ENCODE results near the gene KIAA1191.
A peak's percentile ranks its signal among the peaks of the same experiment; 100 is the strongest.

Gene KIAA1191

DNA sequence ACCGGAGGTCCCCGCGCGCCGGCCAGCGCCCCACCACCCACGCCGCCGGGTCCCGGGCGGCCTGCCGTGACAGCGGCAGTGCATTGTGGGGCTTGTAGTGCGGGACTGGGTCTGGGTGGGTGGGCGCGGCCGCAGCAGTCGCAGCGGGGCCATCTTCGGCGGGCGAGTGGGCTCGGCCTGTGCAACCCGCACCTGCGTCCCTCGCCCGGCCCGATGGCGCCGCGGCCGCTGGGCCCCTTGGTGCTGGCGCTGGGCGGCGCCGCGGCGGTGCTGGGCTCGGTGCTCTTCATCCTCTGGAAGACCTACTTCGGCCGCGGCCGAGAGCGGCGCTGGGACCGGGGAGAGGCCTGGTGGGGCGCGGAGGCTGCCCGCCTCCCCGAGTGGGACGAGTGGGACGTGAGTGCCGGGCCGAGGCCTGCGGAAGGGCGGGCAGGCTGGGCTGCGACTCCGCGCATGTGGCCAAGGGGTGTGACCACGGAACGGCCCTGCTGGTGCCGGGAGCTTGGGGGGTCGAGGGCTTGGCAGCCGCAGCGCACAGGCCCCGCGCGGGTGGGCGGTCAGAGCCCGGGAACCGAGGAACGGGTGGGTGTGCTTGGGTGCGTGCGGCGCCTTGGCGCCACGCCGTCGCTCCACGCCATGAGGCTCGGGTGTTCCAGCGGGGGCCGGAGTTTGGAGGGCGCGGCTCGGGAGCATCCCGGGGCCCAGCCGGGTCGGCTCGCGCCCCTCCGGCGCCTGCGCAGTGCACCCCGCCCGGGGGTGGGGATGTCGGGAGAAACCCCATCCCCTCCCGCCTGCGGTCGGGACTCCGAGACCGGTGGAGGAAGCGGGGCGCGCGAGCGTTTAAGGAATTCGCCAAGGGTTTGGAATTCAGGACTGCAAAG is 4.0 kb upstream of the KIAA1191 start, which contains the start of gene ARL10:
Gene ARL10, plus strand, starts transcription at position 137 of the 881 bp plus-strand sequence. Its CDS starts 77 bp downstream, at position 214.
- no peak for DNase-seq (ENCODE audit: low read depth)
- peak within 1 kb of the TSS; percentile 74 for H3K4me3 ChIP-seq (ENCODE audit: low read depth, low read length)
- TF ChIP-seq, protein P1, sequence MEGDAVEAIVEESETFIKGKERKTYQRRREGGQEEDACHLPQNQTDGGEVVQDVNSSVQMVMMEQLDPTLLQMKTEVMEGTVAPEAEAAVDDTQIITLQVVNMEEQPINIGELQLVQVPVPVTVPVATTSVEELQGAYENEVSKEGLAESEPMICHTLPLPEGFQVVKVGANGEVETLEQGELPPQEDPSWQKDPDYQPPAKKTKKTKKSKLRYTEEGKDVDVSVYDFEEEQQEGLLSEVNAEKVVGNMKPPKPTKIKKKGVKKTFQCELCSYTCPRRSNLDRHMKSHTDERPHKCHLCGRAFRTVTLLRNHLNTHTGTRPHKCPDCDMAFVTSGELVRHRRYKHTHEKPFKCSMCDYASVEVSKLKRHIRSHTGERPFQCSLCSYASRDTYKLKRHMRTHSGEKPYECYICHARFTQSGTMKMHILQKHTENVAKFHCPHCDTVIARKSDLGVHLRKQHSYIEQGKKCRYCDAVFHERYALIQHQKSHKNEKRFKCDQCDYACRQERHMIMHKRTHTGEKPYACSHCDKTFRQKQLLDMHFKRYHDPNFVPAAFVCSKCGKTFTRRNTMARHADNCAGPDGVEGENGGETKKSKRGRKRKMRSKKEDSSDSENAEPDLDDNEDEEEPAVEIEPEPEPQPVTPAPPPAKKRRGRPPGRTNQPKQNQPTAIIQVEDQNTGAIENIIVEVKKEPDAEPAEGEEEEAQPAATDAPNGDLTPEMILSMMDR (IDR thresholded peaks at IDR 0.05; ENCODE audit: low read depth, low read length, missing control alignments): no peak

DNA sequence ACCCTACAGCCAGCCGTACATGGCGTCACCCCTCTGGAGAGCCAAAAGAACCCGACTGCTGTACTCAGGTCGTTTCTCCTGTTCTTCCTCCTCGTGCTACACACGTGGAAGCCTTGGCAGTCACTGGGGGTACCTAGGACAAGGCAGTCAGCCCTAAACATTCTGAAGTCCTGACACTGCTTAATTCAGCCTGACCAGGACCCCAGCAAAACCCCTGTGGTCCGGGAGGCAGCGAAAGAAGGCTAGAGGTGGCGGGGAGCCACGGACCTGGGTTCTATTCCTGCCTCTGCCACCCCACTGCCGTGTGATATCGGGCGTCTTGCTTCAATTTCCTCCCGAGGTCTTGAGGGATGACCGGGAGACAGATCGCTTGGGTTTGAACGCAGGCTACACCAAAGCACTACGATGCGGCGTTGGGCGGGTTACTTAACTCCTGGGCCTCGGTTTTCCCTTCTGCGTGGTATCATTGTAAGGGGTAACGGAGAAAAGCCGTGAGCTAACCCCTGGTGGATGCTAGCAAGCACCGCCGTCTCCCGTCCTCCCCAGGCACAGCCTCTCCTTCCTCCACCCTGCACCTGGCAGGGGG is 3.3 kb upstream of the KIAA1191 start:
- TF ChIP-seq, protein P1 (IDR thresholded peaks at IDR 0.05; ENCODE audit: low read depth, low read length, missing control alignments): no peak
- H3K4me3 ChIP-seq (ENCODE audit: low read depth, low read length): peak overlapping the region; percentile 74
- no peak for DNase-seq (ENCODE audit: low read depth)

DNA sequence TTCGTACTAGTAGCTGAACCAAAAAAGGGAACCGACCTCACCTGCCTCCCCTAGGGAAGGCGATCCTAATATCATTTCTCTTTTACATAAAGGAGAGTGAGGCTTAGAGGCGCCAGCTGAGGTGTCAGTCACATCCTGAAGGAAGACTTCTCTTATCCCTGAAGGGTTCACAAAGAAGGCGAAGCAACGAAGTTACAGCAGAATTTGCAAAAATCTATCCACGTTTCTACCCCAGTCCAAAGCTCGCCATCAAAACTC is 598 bp upstream of the KIAA1191 start:
- peak overlapping the region; percentile 92 for H3K4me3 ChIP-seq (ENCODE audit: low read depth, low read length)
- no peak for DNase-seq (ENCODE audit: low read depth)

DNA sequence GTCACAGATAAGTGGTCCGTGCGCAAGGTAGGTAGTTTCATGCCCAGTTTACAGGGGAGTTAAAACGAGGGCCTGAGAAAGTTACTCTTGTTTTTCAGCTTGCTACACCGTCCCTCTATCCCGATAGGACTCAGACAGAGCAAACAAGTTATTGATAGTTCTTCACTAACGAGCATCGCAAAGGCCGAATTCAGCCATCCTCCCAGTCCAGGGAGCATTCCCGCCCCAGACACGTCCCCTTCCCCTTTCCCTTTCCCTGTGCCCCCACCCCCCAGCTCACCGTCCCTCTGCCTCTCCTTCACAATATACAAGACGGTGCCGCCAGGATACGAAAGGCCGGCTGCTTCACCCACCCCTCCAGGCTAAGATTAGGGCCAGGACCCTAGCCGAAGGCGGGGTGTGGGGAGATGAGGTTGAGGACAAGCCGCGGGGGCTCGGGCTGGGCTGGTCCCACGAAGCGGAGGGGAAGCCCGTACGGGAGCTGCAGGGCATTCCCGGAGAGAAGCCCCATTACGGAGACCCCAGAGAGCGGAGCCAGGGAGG is 599 bp downstream of the KIAA1191 start:
- H3K4me3 ChIP-seq (ENCODE audit: low read depth, low read length): peak overlapping the region; percentile 92
- DNase-seq (ENCODE audit: low read depth): no peak
- TF ChIP-seq, protein P1 (IDR thresholded peaks at IDR 0.05; ENCODE audit: low read depth, low read length, missing control alignments): no peak

More for the DNA sequence above, 598 bp upstream of the KIAA1191 start:
- TF ChIP-seq, protein P1 (IDR thresholded peaks at IDR 0.05; ENCODE audit: low read depth, low read length, missing control alignments): no peak

DNA sequence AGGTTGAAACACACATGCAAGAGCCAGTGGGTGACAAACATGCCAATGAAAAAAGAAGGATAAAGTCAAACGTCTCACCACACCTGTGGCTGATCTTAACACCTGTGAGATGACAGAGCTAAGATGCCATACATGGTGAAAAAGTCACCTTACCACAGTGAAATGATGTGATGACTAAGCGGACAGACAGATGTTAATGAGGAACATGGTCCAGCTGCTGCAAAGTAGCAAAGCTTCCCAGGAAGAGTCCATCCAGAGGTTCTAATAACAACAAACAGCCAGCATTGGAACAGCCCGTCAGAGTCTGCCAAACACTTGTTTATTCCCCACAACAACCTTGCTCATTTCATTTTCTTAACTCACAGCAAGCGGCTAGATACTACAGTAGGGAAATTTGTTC is 1.9 kb downstream of the KIAA1191 start:
- TF ChIP-seq, protein P1 (IDR thresholded peaks at IDR 0.05; ENCODE audit: low read depth, low read length, missing control alignments): no peak
- H3K4me3 ChIP-seq (ENCODE audit: low read depth, low read length): no peak overlapping the region
- DNase-seq (ENCODE audit: low read depth): no peak

DNA sequence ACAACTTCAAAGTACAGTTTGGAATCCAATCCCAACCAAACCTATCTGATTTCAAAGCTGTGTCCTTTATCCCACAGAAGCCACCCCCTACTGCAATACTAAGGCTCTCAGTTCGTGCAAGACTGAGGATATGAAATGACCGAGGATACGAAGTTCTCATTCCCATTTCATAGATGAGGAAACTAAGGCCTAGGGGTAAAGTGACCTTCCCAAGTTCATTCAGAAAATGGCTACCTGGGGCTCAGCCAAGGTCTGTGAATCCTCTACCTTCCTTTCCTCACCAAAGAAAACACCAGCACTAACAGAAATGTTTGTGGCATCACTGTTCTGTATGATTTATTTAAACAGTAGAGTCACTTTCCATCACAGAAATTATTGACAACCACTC is 5.4 kb downstream of the KIAA1191 start:
- H3K4me3 ChIP-seq (ENCODE audit: low read depth, low read length): no peak overlapping the region
- TF ChIP-seq, protein P1 (IDR thresholded peaks at IDR 0.05; ENCODE audit: low read depth, low read length, missing control alignments): no peak
- no peak for DNase-seq (ENCODE audit: low read depth)
